Measurements from ENCODE around the gene RCSD1.
"Not testable (repeated sequence)": the region's sequence is repeated elsewhere in the genome, so short reads cannot be mapped to it uniquely, and the experiment has no call there.

RCSD1 gene, protein sequence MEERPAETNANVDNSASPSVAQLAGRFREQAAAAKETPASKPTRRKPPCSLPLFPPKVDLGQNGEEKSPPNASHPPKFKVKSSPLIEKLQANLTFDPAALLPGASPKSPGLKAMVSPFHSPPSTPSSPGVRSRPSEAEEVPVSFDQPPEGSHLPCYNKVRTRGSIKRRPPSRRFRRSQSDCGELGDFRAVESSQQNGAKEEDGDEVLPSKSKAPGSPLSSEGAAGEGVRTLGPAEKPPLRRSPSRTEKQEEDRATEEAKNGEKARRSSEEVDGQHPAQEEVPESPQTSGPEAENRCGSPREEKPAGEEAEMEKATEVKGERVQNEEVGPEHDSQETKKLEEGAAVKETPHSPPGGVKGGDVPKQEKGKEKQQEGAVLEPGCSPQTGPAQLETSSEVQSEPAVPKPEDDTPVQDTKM

DNA sequence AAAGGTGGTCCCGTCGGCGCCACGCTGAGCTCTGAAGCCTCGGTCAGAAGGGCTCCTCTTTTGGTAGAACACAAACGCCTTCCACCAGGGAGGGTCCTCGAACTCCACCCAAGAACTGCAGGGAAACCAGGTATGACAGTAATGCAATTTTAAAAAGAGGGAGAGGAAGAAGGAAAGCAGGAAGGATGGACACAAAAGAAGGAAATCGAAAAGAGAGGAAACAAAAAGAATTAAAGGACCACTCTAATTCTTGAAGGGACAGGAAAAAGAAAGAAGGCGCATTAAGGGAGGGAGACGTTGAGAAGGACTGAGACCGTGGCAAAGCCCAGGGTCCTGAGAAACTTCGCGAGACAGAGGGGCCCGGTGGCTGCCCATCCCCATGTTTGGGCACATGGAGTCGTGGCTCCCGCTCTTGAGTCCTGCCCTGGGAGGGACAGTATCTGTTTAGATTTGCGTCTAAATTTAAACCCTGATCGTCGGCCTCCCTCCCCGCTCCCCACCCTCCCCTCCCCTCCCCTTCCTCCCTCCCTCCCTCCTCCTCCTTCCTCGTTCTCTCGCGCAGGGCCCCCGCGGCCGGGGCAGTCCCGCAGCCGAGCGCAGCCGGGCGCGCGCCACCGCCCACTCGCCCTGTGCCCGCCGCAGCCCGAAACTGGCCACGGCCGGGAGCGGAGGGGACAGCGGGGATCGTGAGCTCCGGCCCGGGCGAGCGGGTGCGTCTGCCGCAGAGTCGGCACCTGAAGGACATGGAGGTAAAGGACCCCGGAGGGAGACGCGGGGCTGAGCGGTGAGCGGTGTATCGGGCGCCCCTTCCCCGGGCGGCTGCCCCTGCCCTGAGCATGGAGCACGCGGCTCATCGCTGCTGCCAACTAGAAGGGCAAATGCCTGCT, at the start of gene RCSD1:
Gene RCSD1, plus strand, starts transcription at position 552 of the 887 bp plus-strand sequence. Its CDS starts 192 bp downstream, at position 744.
- DNase-seq, result no peak

DNA sequence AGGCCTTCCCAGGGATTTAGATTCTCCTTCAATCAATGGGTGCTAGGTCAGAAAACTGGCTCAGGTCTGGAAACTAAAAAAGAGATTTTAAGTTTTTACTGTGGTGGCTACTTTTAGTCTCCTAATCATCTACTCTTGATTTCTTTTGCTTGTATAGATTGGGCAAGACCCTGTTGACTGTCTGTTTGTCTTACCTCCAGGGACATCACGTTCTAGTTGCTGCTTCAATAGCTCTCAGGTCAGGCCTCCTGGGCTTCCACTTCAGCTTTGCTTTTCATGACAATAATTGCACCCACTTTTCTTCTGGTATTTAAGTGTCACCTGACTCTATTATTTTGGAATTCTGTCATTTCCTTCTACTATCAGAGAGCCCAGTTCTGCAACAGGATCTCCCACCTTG, 48.0 kb upstream of the RCSD1 start:
- no peak for DNase-seq

DNA sequence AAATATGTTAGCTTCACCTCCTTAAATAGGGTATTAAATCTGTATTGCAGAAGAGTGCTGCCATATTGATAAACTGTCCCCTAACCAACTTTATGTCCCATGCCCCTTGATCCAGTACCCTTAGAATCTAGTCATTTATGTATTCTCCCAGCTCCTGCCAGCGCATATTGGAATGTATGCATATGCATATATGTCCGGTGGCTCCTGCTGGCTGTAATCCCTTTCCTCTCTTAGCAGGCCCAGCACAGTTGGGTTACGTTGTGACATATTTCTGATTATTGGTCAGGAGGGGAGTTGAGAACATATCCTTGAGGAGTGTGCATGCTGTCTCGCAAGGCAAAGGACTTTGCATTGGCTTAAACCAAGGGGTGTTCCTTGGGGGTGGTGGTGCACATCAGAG, 47.3 kb upstream of the RCSD1 start:
- DNase-seq, result no peak

DNA sequence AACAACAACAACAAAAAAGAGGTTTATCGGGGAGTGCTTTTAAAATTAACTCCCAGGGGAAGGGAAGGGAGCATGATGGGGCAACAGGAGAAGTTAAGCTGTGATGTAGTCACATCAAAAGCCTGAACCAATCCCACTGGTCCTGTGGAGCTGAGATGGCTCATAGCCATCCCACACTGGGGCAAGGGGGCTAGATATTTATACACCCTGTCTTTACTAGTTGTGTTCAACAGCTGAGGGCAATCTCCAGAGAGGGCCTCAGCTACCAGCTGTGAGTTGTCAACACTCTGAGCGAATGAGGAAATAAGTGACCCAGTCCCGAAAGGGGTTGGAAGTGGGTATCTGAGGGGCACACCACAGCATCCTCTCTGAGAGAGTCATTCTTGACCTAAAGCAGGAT, 45.5 kb upstream of the RCSD1 start:
- DNase-seq, result no peak

DNA sequence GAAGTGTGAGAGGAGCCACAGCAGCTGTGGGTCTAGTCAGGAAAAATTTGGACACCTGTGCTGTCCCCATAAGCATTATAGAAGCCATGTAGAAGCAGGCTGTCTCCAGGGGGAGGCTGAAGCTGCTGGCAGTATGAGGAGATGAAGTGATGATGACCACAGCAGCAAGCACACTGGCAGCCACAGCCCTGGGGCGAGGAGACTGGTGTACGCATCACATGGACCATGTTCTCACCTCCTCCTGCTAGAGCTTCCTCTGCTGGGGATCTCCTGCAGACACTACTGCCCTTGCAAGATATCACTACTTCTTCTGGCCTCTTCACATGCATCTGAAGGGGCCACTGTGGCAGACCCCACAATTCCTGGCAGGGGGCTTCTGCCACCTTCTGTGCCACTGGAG, 42.7 kb upstream of the RCSD1 start:
- no peak for DNase-seq

DNA sequence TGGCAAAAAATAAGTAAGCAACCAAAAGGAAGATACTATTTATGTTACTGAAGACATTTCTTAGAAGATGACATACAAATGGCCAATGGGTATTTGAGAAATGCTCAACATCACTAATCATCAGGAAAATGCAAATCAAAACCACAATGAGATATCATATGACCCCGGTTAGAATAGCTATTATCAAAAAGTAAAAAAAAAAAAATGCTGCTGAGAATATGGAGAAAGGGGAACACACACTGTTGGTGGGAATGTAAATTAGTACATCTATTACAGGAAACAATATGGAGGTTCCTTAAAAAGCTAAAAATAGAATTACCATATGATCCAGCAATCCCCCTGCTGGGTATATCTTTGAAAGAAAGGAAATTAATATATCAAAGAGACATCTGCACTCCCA, 42.2 kb upstream of the RCSD1 start:
- no peak for DNase-seq

DNA sequence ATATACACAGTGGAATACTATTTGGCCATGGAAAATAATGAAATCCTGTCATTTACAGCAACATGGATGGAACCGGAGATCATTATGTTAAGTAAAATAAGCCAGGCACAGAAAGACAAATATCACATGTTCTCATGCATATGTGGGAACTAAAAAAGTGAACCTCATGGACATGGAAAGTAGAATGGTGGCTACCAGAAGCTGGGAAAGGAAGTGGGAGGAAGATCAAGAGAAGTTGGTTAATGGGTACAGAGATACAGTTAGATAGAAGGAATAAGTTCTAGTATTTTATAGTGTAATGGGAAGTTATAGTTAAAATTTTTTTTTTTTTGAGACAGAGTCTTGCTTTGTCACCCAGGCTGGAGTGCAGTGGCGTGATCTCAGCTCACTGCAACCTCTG, 41.7 kb upstream of the RCSD1 start:
- DNase-seq, result no peak

DNA sequence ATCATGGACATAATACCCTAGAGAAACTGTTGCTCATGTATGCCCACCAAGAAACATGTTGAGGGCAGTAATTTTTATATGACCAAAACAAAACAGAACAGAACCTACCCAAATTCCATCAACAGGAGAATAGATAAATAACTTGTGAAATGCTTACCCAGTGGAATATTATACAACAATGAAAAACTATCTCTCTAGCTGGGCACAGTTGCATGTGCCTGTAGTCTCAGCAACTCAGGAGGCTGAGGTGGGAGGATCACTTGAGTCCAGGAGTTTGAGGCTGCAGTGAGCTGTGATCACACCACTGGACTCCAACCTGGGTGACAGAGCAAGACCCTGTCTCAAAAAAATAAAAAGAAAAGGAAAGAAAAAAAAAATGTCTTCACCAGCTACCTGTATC, 37.6 kb upstream of the RCSD1 start:
- no peak for DNase-seq

DNA sequence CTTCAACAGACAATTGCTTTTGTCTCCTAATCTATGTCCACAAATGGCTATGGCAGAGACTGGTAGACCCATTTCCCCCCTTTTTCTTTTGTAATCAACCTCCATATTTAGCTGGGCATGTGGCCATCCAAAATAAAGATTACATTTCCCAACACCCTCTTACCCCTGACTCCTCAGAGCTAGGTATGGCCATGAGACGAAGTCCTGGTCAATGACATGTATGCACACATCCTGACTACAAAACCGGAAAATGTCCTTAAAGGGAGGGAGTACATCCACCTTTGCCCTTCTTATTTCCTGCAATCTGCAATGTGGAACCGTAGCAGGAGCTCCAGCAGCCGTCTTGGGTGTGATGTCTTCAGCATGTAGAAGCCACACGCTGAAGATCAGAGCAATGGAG, 36.2 kb upstream of the RCSD1 start:
- no peak for DNase-seq

DNA sequence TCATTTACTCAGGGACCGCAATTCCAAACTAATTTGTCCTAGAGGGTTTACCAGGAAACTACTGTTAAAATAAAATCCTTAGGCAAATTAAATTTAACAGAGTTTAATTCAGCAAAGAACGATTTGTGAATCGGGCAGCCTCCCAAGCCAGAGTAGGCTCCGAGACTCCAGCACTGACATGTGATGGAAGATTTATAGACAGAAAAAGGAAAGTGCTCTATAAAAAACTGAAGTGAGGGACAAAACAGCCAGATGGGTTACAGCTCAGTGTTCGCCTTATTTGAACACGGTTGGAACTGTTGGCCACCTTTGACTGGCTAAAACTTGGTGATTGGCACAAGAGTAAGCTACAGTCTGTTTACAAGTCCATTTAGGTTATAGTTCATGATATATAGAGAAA, 35.2 kb upstream of the RCSD1 start:
- no peak for DNase-seq

DNA sequence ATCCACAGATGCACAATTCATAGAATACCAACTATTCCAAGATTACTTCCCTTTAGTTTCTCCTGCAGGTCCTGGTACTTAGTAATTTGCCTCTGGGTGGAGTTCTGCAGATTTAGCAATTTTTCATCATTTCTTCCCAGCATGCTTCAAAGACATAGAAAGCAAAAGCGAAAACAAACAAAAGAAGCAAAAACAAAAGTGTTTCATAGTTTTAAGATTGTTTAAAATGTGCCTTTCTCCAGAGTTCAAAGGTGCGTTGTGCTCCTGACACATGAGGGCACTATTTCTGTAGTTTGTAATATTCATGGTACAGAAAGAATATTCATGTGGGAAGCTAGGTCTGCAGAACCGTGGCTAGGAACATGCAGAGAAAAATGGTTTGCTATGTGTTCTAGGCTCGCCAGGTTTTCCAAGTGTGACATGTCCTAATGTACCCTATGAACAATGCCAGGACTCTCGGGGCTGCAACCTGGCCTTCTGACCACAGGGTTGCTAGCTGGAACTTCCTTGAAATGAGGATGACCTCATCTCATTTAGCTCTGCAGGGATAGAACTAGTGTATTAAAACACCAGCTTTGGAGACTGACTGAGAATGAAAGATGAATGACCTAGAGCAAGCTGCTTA, 30.0 kb upstream of the RCSD1 start:
- no peak for DNase-seq

DNA sequence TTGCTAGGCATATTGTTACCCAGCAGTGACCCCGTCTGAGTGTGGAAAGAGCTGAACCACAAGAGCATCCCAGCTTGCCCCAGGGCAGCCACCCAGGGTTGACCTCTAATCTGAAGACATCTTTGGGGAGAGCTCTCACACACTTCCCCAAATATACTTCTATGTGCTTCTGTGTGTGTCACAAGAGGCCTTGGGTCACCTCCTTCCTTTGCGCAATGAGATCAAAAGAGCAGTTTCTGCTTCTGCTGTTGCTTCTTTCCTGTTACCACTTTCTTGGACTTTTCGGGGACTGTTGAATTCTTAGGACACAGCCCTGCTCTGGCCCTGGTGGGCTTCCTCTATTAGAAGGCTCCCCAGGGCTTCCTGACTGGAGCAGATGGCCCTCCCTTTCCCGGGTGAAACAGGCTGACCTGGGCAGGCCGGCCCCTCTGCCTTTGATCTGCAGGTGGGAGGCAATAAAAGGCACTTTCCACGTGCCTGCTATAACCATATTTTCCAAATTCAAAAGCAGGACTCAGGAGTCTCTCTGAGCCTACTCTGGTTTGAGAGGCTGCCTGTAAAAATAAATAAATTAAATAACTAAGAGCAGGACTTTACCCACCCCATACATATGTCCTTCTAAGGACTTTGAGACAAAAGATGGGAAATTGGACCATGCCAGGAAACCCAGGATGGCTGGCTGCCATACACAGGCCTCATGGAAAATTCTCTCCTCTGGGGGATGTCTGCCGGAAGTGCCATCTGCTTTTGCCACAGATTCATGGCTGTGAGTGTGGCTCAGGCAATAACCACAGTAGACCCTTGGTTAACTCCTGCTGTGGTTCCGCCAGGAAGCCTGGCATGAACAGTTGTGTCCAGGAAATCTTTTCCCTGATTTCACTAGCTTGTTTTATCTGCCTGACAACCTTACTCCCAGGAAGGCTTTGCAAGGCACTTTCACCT, 28.3 kb upstream of the RCSD1 start:
- DNase-seq, result no peak

DNA sequence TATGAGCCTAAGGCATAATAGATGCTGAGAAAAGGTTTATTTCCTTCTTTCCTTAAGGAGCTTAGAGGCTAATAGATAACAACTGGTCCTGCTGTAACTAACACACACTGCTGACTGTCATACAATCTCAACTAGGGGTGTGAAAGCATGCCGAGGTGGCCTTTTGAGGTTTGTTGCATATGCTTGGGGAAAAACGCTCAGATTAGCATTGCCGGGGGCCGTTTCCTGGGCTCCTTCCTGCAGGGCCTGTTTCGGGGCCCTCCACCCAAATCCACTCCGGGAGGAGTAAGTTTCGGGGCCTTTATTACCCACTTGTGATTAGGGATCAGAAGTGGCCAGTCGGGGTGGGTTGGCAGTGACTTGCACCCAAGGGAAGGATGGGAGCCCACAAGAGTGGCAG, 27.2 kb upstream of the RCSD1 start:
- no peak for DNase-seq

DNA sequence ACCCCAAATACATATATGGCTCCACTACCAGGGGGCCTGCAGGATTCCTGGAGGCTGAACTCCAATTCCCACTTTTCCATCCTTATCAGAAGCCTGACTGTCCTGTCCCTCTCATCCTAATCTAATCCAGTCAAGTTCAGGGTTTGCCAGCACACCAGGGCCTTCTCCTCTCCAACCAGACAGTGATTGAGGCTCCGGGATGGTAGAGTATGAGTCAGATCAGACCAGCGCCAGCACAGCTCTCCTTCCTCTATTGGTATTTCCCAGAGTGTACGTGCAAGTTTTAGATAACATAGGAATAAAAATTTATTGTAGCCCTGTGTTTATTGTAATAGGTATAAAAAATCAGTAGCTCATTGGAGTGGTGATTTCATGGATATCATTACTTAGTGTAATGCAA, 24.5 kb upstream of the RCSD1 start:
- DNase-seq, result no peak

DNA sequence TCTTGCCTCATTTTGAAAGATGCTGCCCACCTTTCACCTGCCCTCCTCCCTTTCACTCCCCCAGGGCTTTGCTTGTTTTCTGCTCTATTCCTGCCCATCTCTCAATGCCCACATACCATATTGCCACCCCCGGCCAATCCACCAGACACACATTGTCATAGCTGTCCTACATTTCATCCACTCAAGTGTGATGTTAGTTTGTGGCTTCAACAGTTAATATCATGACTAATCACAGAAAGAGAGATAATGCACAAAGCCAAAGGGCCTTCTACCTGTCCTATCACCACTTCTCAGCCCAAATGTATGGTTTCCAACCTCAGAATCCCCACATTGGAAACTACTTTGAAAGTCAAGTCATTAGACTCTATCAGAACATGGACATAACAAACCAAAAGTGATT, 18.0 kb upstream of the RCSD1 start:
- DNase-seq, result no peak

DNA sequence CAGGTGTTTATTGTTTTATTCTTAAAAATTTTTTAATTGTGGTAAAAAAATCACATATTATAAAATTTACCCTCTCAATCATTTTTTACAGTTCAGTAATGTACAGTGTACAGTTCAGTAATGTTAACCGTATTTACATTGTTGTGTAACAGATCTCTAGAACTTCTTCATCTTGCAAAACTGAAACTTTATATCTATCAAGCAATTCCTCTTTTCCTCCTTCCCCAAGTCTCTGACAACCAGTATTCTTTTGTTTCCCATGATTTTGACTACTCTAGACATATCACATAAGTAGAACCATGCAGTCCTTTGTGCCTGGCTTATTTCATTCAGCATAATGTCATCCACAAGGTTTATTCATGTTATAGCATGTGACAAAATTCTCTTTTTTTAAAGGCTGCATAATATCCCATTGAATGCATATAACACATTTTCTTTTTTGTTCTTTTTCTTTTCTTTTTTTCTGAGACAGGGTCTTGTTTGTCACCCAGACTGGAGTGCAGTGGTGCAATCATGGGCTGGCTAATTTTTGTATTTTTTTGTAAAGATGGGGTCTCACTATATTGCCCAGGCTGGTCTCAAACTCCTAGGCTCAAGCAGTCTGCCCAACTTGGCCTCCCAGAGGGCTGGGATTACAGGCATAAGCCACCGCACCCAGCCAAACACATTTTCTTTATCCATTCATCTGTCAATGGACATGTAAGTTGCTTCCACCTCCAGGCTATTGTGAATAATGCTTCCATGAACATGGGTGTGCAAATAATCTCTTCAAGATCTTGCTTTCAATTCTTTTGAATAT, 17.2 kb upstream of the RCSD1 start:
- no peak for DNase-seq

DNA sequence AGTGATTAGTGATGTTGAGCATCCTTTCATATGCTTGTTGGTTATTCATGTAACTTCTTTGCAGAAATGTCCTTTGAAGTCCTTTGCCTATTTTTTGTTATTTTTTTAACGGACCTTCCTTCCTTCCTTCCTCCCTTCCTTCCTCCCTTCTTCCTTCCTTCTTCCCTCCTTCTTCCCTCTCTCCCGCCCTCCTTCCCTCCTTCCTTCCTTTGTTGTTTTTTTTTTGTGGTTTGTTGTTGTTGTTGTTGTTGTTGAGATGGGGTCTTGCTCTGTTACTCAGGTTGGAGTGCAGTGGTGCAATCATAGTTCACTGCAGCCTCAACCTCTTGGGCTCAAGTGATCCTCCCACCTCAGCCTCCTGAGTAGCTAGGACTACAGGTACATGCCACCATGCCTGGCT, 16.0 kb upstream of the RCSD1 start:
- not testable (repeated sequence) for DNase-seq

DNA sequence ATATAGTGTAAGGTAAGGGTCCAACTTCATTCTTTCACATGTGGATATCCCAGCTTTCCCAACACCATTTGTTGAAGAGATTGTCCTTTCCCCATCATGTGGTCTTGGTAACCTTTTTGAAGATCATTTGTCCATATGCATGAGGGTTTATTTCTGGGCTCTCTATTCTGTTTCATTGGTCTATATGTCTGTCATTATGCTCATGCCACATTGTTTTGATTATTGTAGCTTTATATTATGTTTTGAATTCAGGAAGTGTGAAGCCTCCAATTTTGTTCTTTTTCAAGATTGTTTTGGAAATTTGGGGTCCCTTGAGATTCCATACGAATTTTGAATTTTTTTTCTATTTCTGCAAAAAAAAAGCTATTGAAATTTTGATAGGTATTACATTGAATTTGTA, 15.2 kb upstream of the RCSD1 start:
- no peak for DNase-seq

DNA sequence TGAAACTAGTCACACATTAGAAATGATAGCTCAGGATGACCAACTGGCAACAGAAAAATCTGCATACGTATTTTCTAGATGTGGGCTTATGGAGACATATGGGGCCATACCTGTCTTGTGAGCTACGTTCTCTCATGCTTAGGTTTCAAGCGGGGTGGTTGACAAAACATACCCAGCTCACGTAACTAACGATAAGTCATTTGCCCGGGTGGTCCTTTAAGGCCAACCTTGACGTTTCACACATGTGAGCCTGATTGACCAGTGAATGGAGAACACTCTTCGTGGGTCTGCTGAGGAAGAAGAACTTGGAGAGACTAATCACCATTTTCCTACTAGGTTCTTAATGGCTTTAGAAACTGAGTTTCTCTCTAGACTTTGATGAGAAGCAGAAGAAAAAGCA, 13.5 kb upstream of the RCSD1 start:
- DNase-seq, result no peak

DNA sequence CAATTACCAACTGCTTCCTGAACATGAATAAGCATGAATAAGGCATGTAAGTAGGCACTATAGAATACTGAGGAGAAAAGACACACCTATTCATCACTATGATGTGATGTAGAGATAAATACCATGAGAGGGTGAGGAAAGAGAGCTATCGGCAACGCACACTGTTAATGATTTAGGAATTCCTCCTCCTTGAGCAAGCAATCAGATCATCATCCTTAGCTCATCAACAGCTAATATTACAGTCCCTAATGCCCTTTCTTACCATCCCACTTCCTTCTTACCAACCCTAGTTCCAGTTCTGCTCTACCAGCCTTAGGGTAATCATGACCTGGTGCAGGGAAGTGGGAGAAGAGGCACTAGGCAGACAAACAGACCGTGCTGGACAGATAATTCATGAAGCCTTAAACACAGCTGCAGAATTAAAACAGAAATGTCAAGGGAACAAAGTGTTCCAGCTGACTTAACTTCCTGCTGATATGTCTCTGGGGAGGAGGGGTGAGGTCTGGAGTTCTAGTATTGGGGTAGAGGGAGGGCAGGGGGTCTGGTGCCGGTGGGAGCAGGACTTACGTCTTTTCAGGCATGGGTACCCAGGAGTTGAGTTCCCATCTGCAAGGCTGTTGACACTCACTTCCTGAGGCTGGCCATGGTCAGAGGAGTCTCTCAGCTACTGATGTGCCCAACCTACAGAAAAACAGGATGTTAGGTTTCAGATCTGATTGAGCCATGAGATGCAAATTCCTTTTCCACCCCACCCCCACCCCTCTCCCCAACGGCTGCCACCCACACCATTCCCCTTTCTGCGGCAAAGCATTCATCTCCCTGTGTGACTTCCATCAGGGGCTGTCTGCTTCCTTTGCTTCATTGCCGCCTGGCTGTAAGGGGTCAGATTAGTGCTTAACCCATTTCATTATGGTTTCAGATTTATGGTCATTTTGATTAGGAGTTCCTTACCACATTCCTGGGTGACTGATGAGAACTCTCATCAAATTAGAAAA, 12.6 kb upstream of the RCSD1 start:
- no peak for DNase-seq

Data from NCI-H345 (cell line).